WTC11 (cell line): ENCODE data around the gene CFAP119. TPM values are rescaled to one million over a fixed set of nuclear protein-coding genes. Genes with fewer than 3 reads are reported as not detected.

Source experiments
- ATAC-seq: fragments of 200-7000 bp; cut with Tn5 transposase; 2 replicates; pipeline ENCODE4 v1.10.0; 2021; ENCODE audit warnings: mild to moderate bottlenecking, moderate library complexity
- CTCF ChIA-PET: fragments of 300-600 bp; sonication (Branson Sonifier 250); formaldehyde crosslinking; loops from one replicate; lab custom pipeline; 2021; ENCODE audit warnings: antibody characterized with exemption; lab: Charles Lee
- POLR2A ChIA-PET: fragments of 350-600 bp; sonication (Branson Sonifier 250); formaldehyde crosslinking; loops from one replicate; lab custom pipeline; 2021; ENCODE audit warnings: antibody characterized with exemption; lab: Charles Lee
- DNase-seq: peaks from one replicate; pipeline ENCODE4 v3.0.0; 2021; ENCODE audit warnings: low spot score
- H3K27ac Mint-ChIP-seq: 2 replicates; pipeline ENCODE4 v1.8.0; 2021; ENCODE audit warnings: mixed read lengths
- H3K27me3 Mint-ChIP-seq: 2 replicates; pipeline ENCODE4 v1.8.0; 2021; ENCODE audit warnings: low read depth, mild to moderate bottlenecking, moderate library complexity, mixed read lengths
- H3K36me3 Mint-ChIP-seq: 2 replicates; pipeline ENCODE4 v1.8.0; 2021; ENCODE audit warnings: mixed read lengths
- H3K4me1 Mint-ChIP-seq: 2 replicates; pipeline ENCODE4 v1.8.0; 2022; ENCODE audit warnings: mixed read lengths
- H3K4me3 Mint-ChIP-seq: 2 replicates; pipeline ENCODE4 v1.8.0; 2021; ENCODE audit warnings: mild to moderate bottlenecking, moderate library complexity, mixed read lengths
- H3K9me3 Mint-ChIP-seq: 2 replicates; pipeline ENCODE4 v1.8.0; 2021; ENCODE audit warnings: mixed read lengths
- ELF4 ChIP-seq: sonication (generic); formaldehyde crosslinking; IDR thresholded peaks from 2 replicates; pipeline ENCODE4 v1.8.1; 2022; ENCODE audit warnings: low read depth, mild to moderate bottlenecking, moderate library complexity, missing genetic modification reagents
- JUN ChIP-seq: sonication (generic); formaldehyde crosslinking; IDR thresholded peaks from 2 replicates; pipeline ENCODE4 v1.8.0; 2023; ENCODE audit warnings: mild to moderate bottlenecking, missing genetic modification reagents
- MLX ChIP-seq: sonication (generic); formaldehyde crosslinking; IDR thresholded peaks from 2 replicates; pipeline ENCODE4 v1.8.1; 2023; ENCODE audit warnings: mild to moderate bottlenecking, missing genetic modification reagents, moderate library complexity
- PRRX2 ChIP-seq: fragments of 250-450 bp; sonication (Bioruptor Pico); IDR thresholded peaks from 2 replicates; pipeline ENCODE4 v1.8.0; 2021; ENCODE audit warnings: mild to moderate bottlenecking
- RELA ChIP-seq: sonication (generic); formaldehyde crosslinking; IDR thresholded peaks from 2 replicates; pipeline ENCODE4 v1.8.1; 2022; ENCODE audit warnings: missing genetic modification reagents, mild to moderate bottlenecking, borderline replicate concordance
- RORB ChIP-seq: fragments of 250-450 bp; sonication (Bioruptor Pico); IDR thresholded peaks from 2 replicates; pipeline ENCODE4 v1.9.0; 2021; ENCODE audit warnings: mild to moderate bottlenecking
- USF1 ChIP-seq: sonication (generic); formaldehyde crosslinking; IDR thresholded peaks from 2 replicates; pipeline ENCODE4 v1.8.0; 2022; ENCODE audit warnings: mild to moderate bottlenecking, missing genetic modification reagents
- ZNF121 ChIP-seq: sonication (generic); formaldehyde crosslinking; IDR thresholded peaks from 2 replicates; pipeline ENCODE4 v1.8.0; 2023; ENCODE audit warnings: missing genetic modification reagents
- ZNF138 ChIP-seq: sonication (generic); formaldehyde crosslinking; conservative IDR thresholded peaks from 2 replicates; pipeline ENCODE4 v1.8.1; 2022; ENCODE audit warnings: mild to moderate bottlenecking, moderate library complexity, missing genetic modification reagents
- ZNF232 ChIP-seq: sonication (generic); formaldehyde crosslinking; IDR thresholded peaks from 2 replicates; pipeline ENCODE4 v1.8.0; 2022; ENCODE audit warnings: mild to moderate bottlenecking, missing genetic modification reagents
- ZNF423 ChIP-seq: fragments of 250-450 bp; sonication (Bioruptor Pico); IDR thresholded peaks from 2 replicates; pipeline ENCODE4 v2.1.2; 2022; ENCODE audit warnings: mild to moderate bottlenecking, moderate library complexity
- total RNA-seq: library from RNA; stranded (reverse); gene quantifications from 3 replicates; pipeline ENCODE4 v1.2.3, GENCODE V29; 2021
- TF ChIP-seq, protein P1 (sequence below): sonication (generic); formaldehyde crosslinking; IDR thresholded peaks from 2 replicates; pipeline ENCODE4 v1.8.0; 2022; ENCODE audit warnings: mild to moderate bottlenecking, missing genetic modification reagents
- TF ChIP-seq, protein P2 (sequence below): sonication (generic); formaldehyde crosslinking; IDR thresholded peaks from 2 replicates; pipeline ENCODE4 v1.8.1; 2023; ENCODE audit warnings: mild to moderate bottlenecking, missing genetic modification reagents, borderline replicate concordance
- TF ChIP-seq, protein P3 (sequence below): sonication (generic); formaldehyde crosslinking; IDR thresholded peaks from 2 replicates; pipeline ENCODE4 v1.8.0; 2022; ENCODE audit warnings: mild to moderate bottlenecking, missing genetic modification reagents

Gene CFAP119
- total RNA-seq, 1 experiment from 2014 or later, result 6.6 TPM

GRCh38 chr16:30764816-30765465 is 3.1 kb upstream of the CFAP119 start:
- H3K27ac Mint-ChIP-seq, result no peak overlapping the region
- POLR2A ChIA-PET, result no interaction called here
- H3K4me1 Mint-ChIP-seq, result peaks cover 21% of the 10 kb centered on the region
- no peak for TF ChIP-seq PRRX2 (CRISPR knock-in tag)
- TF ChIP-seq ELF4 (CRISPR knock-in tag), result no peak
- TF ChIP-seq, protein P1, sequence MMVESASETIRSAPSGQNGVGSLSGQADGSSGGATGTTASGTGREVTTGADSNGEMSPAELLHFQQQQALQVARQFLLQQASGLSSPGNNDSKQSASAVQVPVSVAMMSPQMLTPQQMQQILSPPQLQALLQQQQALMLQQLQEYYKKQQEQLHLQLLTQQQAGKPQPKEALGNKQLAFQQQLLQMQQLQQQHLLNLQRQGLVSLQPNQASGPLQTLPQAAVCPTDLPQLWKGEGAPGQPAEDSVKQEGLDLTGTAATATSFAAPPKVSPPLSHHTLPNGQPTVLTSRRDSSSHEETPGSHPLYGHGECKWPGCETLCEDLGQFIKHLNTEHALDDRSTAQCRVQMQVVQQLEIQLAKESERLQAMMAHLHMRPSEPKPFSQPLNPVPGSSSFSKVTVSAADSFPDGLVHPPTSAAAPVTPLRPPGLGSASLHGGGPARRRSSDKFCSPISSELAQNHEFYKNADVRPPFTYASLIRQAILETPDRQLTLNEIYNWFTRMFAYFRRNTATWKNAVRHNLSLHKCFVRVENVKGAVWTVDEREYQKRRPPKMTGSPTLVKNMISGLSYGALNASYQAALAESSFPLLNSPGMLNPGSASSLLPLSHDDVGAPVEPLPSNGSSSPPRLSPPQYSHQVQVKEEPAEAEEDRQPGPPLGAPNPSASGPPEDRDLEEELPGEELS (CRISPR knock-in tag), result no peak
- TF ChIP-seq, protein P2, sequence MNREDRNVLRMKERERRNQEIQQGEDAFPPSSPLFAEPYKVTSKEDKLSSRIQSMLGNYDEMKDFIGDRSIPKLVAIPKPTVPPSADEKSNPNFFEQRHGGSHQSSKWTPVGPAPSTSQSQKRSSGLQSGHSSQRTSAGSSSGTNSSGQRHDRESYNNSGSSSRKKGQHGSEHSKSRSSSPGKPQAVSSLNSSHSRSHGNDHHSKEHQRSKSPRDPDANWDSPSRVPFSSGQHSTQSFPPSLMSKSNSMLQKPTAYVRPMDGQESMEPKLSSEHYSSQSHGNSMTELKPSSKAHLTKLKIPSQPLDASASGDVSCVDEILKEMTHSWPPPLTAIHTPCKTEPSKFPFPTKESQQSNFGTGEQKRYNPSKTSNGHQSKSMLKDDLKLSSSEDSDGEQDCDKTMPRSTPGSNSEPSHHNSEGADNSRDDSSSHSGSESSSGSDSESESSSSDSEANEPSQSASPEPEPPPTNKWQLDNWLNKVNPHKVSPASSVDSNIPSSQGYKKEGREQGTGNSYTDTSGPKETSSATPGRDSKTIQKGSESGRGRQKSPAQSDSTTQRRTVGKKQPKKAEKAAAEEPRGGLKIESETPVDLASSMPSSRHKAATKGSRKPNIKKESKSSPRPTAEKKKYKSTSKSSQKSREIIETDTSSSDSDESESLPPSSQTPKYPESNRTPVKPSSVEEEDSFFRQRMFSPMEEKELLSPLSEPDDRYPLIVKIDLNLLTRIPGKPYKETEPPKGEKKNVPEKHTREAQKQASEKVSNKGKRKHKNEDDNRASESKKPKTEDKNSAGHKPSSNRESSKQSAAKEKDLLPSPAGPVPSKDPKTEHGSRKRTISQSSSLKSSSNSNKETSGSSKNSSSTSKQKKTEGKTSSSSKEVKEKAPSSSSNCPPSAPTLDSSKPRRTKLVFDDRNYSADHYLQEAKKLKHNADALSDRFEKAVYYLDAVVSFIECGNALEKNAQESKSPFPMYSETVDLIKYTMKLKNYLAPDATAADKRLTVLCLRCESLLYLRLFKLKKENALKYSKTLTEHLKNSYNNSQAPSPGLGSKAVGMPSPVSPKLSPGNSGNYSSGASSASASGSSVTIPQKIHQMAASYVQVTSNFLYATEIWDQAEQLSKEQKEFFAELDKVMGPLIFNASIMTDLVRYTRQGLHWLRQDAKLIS (CRISPR knock-in tag), result no peak
- TF ChIP-seq, protein P3, sequence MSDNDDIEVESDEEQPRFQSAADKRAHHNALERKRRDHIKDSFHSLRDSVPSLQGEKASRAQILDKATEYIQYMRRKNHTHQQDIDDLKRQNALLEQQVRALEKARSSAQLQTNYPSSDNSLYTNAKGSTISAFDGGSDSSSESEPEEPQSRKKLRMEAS (CRISPR knock-in tag), result no peak
- no peak for TF ChIP-seq RORB (CRISPR knock-in tag)
- TF ChIP-seq MLX (CRISPR knock-in tag), result no peak
- TF ChIP-seq ZNF121 (CRISPR knock-in tag), result no peak
- TF ChIP-seq ZNF232 (CRISPR knock-in tag), result no peak
- no peak for TF ChIP-seq USF1 (CRISPR knock-in tag)
- no peak for TF ChIP-seq ZNF138 (CRISPR knock-in tag)
- no peak for TF ChIP-seq RELA
- no peak overlapping the region for H3K4me3 Mint-ChIP-seq
- H3K27me3 Mint-ChIP-seq, result no peaks in the 10 kb centered on the region
- DNase-seq, result no peak
- no peaks in the 10 kb centered on the region for H3K9me3 Mint-ChIP-seq
- no peak for ATAC-seq
- CTCF ChIA-PET, result no interaction called here
- peaks cover 69% of the 10 kb centered on the region for H3K36me3 Mint-ChIP-seq

- no peak for ATAC-seq
- CTCF ChIA-PET, result no interaction called here
- Mint-ChIP-seq H3K27me3 (no peaks in the 10 kb centered on the region), H3K4me1 (peaks cover 21% of the 10 kb centered on the region), H3K9me3 (no peaks in the 10 kb centered on the region), H3K36me3 (peaks cover 62% of the 10 kb centered on the region), H3K27ac (no peak overlapping the region), H3K4me3 (peak overlapping the region; percentile 94)
- TF ChIP-seq ZNF423 (CRISPR knock-in tag), result no peak
- no peak for TF ChIP-seq PRRX2 (CRISPR knock-in tag)
- TF ChIP-seq JUN (CRISPR knock-in tag), result no peak
- POLR2A ChIA-PET, result no interaction called here
- DNase-seq, result no peak
These were observed 2.2 kb upstream of the CFAP119 start for GRCh38 chr16:30764086-30764485.
